Urothelium cell line (cell line): ENCODE measurements around the gene ZNF354C.
"Not testable (repeated sequence)": the region's sequence is repeated elsewhere in the genome, so short reads cannot be mapped to it uniquely, and the experiment has no call there.

Experiments used
- DNase-seq: peaks from one replicate; pipeline ENCODE4 v3.0.0; 2011; ENCODE audit warnings: low spot score, mixed read lengths
- FAIRE-seq: peaks from 2 replicates; lab custom pipeline; 2011; peaks lifted over from hg19 to GRCh38; lab: Jason Lieb, UNC

The ZNF354C gene

DNA sequence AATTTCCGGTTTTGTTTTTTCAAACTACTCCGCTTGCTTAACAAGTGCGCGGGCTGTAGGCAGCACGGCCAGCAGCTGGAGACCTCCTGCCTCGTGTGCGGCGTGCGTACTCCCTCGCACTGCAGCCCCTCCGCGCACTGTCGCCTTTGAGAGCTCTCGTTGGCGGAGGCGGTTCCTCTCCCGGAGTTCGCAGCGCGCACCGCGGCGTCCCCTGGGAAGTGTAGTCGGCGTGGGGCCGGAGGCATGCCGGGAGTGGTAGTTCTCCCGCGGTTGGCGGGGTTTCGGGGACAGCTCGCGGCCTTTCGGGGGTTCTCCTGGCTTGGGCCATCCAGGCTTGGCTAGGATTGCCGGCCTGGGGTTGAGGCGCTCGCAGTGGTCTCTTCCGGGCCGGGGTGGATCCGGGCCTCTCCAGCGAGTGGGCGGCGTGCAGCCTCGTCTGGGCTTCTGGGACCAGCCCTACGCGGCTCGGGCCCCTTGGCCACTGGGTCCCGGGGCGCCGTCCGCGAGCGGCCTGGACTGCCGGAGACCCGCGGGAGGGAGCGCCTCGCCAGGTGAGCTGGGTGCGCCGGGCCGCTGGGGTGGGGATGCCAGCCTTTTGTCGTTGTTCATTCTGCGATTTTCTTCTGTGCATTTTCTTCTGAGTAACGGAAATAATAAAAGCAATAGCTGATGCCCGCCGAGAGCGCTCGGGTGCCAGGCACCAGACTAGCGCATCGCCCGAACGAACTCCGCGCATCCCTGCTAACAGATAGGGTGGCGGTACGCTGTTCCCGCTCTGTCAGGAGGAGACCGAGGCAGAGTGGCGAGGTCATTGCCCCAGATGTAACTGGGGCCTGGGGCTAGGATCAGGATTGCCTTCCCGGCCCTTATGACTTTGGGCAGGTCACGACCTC is at the start of gene ZNF354C:
Gene ZNF354C (plus strand): TSS at position 258 of the 893 bp plus-strand sequence. CDS start 1,696 bp downstream, outside the sequence.
- DNase-seq (peak; percentile 91), FAIRE-seq (peak; percentile 98)

DNA sequence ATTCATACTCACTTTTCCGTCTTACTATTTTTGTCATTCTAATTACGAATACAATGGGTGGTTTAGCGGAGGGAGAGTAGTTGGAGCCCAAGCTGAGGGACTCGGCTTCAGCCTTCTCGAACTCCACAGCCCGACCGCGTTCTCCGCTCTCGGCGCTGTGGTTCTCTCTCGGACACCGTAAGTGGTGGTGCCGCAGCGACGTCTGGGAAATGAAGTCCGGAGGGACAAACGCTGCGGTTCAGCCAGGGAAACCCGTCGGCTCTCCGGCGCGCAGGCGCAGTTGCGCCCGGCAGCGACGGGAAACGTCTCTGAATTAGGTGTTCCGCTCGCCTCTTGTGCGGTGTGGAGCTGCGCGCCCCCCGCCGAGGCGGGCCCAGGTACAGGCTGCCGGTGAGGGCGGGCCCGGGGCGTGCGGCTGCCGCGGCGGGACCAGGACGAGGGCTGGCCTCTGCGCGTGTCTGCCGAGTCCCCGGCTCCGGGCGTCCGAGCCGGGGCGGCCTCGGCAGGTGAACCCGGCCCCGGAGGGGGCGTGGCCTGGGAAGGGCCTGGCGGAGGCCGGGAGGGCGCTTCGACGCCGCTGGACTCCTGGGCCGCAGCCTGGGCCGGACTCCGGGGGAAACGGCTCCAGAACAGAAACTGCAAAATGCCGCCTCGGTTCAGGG is 36.5 kb upstream of the ZNF354C start, which contains the start of gene ZNF879:
Gene ZNF879 (plus strand): TSS at position 277 of the 662 bp plus-strand sequence. CDS start 1,201 bp downstream, outside the sequence.
- peak; percentile 94 for DNase-seq
- FAIRE-seq: peak; percentile 89

DNA sequence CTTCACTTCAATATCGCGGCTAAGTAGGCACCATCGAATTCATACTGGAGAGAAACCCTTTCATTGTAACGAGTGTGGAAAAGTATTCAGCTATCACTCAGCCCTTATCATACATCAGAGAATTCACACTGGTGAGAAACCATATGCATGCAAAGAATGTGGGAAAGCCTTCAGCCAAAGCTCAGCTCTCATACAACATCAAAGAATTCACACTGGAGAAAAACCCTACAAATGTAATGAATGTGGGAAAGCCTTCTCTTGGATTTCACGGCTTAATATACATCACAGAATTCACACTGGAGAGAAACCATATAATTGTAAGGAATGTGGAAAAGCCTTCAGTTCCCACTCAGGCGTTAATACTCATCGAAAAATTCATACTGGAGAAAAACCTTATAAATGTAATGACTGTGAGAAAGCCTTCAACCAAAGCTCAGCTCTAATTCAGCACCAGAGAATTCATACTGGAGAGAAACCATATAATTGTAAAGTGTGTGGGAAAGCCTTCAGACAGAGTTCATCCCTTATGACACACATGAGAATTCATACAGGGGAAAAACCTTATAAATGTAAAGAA is 27.1 kb upstream of the ZNF354C start:
- FAIRE-seq (no peak), DNase-seq (no peak)

DNA sequence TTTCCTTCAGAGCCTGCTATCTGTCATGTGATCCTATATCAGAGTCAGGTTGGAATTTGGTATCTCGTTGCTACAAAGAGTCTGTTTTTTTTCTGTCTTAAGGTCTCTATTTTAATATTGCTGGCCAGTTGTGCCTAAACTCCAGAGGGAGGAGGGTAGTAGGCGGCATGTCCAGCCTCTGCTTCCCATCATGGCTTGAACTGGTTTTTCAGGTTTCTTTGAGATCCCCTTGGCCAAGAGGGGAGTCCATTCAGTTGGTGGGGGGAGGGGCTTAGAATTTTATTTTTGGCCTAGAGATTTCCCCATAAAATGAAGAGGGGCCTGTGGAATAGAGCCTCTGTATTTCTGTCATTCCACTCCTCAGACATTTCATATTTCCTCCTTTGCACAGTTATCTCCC is 15.4 kb upstream of the ZNF354C start:
- DNase-seq (no peak), FAIRE-seq (no peak)

DNA sequence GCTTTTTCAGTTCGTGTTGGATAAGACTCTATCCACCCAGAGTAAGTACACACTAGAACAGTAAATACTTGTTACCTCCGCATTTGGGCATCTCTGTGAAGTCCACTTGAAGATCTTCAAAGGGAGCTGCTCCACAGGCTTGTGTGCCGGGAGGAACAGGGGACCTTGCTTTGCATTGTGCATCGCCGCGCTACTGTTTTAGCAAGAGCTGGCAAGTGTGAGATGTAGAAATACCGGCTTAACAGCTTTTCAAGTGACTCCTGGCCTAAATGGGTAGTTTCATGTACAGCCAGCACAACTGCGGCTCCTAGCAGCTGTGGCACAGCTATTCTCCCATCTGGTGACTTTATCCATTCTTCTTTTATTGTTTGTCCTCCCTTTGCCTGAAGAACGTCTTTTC is 8.4 kb upstream of the ZNF354C start:
- FAIRE-seq (no peak), DNase-seq (no peak)

DNA sequence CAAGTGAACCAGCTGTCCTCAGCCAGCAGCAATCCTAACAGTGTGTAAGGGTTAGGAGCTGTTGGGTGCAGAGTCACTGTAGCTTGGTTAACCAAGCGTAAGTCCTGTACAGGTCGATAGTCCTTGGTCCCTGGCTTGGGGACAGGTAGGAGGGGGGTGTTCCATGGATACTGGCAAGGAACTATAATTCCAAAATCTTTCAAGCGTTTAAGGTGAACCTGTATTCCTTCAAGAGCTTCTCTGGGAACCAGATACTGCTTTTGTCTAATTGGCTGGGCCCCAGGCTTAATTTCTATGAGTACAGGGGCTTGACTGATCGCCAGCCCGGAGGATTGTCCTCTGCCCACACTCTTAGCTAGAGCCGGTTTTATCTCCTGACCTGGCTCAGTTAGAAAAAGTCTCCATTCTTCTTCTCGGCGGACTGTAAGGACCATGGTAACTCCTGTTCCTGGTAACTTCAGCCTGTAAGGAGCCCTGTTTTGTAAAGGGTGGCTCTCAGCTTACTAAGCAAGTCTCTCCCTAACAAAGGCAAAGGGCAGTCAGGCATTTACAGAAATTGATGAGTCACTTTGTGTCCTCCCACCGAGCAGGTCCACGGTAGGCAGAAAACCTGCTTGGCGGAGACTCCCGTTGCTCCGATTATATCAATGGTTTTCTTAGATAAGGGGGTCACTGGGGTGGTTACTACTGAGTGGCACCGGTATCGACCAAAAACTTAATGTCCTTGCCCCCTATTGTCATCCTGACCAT is 6.0 kb upstream of the ZNF354C start:
- FAIRE-seq (no peak), DNase-seq (no peak)

DNA sequence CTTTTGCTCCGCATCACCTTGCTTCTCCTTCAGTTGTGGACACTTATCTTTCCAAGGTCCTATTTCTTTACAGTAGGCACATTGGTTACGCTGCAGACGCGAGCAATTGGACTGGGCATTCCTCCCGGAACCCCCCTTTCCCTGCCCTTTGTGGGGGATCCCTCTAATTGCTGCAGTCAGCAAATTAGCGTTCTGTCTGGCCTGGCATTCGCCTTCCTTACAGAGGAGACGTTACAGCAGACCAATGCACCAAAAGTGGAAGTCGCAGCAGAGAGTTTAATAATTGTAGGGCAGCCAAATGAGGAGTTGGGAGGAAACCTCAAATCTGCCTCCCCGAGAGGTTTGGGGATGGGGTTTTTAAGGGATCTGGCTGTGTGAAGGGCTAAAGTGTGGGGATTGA is 5.3 kb upstream of the ZNF354C start:
- FAIRE-seq (no peak), DNase-seq (no peak)

DNA sequence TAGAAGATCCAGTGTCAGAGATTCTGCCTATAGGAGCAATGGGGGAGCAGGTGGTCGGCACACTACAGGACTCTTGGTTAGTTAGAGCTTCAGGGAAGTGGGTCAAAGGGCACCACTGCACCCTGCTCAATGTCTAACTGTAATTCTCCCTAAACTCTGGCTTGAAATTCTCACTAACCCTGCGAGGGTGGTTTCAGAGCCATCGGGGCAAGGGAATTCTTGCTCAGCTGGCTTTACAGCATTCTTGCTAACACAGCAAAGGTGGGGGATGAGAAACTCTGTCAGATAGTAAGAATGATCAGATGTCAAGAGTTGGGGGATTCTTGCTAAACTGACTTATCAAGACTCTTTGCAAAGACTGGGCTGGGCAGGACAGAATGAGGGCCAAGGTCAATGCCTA is 4.7 kb upstream of the ZNF354C start:
- no peak for FAIRE-seq
- no peak for DNase-seq

DNA sequence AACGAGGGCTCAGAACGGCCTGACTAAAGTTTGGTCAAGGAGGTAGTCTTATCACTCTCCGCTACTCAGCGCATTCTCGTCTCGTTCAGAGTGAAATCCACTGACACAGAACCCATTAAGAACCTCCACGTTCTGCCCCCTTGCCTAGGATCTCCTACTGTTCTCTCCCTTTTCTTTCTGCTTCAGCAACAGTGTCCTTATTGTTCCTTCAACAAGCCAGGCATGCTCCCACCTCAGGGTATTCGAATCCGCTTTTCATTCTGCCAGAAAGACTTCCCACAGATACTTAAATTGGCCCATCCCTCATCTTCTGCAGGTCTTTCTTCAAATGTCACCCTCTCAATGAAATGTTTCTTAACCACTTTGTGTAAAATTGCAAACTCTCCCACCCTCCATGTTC is 4.3 kb upstream of the ZNF354C start:
- no peak for DNase-seq
- no peak for FAIRE-seq

DNA sequence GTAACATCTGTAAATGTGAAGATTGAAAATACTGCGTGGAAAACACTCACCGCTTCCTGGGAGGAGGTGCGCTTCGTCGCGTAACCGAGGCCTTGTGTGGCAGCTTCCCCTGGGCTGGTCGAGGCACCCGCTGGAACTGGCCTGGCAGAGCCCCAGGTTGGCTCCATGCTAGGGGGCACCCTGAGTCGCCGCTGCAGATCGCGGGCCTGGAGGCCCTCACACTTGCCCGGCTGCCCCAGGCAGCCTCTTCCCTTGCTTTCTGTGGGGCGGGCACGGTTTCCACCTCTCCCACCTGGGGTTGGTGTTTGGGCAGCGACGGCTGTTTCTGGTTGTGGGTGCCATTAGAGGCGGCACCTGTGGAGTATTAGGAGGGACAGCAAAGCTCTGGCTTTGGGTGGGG is 852 bp downstream of the ZNF354C start:
- DNase-seq (peak; percentile 5), FAIRE-seq (no peak)

DNA sequence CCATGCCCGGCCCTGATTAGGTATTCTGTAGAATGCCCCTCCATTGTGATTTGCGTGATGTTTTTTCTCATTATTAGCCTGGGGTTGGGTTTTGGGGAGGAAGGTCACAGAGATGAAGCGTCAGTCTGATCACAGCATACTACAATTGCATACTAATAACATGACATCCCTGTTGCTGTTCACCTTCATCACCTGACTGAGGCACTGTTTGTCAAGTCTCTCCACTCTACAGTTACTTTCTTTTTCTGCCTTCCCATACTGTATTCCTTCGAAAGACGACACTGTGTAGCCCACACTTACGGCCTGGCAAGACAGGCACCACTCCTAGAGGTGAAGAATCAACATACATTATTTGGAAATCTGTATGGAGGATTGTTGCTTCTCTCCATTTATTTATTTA is 5.5 kb downstream of the ZNF354C start:
- FAIRE-seq (no peak), DNase-seq (no peak)

DNA sequence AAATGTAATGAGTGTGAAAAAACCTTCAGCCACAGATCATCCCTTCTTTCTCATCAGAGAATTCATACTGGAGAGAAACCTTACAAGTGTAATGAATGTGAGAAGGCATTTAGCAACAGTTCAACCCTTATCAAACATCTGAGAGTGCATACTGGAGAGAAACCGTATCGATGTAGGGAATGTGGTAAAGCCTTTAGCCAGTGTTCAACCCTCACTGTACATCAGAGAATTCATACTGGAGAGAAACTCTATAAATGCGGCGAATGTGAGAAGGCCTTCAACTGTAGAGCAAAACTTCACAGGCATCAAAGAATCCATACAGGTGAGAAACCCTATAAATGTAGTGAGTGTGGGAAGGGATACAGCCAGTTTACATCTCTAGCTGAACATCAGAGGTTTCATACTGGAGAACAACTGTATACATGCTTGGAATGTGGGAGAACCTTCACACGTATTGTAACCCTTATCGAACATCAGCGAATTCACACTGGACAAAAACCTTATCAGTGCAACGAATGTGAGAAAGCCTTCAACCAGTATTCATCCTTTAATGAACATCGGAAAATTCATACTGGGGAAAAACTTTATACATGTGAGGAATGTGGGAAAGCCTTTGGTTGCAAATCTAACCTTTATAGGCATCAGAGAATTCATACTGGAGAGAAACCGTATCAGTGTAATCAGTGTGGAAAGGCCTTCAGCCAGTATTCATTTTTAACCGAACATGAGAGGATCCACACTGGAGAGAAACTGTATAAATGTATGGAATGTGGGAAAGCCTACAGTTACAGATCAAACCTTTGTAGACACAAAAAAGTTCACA is 19.2 kb downstream of the ZNF354C start:
- no peak for FAIRE-seq

DNA sequence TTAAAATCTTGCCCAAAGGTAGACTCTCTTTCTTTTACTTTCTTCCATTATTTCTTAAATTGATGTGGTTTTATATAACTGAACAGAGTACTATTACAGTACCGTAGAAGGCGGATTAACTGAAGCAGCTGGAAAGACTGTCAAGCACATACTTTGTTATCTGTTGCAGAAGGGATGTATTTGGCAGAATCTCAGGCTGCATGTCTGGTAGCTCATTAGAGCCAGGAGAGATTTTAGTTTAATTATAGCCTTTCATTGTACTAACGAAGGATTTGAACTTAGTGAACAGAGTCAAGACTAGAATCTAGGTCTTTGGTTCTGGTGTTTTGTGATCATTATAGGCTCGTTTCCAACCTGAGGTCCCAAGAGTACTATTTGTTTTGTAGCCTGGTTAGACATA is 20.6 kb downstream of the ZNF354C start:
- FAIRE-seq (no peak), DNase-seq (no peak)

More for the DNA sequence above, 19.2 kb downstream of the ZNF354C start:
- DNase-seq: no peak

DNA sequence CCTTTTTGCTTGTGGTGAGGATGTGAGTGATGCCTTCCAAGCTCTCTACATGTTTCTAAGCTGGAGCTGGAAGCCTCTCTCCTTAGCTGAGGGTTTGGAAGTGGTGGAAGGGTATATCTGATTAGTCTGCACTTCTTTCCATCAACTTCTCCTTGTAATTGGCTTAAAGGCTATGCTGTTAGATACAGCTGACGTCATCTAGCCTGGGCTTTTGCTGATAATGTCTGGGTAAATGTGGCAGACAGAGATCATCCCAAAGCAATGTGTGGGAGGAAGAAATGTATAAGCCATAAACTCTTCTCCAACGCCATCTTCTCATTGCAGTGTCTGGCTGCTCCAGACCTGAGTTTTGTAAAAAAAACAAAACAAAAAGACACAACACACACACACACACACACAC is 29.3 kb downstream of the ZNF354C start:
- FAIRE-seq: no peak
- no peak for DNase-seq

DNA sequence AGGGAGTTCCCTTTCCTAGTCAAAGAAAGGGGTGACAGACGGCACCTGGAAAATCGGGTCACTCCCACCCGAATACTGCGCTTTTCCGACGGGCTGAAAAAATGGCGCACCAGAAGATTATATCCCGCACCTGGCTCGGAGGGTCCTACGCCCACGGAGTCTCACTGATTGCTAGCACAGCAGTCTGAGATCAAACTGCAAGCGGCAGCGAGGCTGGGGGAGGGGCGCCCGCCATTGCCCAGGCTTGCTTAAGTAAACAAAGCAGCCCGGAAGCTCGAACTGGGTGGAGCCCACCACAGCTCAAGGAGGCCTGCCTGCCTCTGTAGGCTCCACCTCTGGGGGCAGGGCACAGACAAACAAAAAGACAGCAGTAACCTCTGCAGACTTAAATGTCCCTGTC is 41.1 kb downstream of the ZNF354C start:
- DNase-seq, FAIRE-seq: not testable (repeated sequence)

DNA sequence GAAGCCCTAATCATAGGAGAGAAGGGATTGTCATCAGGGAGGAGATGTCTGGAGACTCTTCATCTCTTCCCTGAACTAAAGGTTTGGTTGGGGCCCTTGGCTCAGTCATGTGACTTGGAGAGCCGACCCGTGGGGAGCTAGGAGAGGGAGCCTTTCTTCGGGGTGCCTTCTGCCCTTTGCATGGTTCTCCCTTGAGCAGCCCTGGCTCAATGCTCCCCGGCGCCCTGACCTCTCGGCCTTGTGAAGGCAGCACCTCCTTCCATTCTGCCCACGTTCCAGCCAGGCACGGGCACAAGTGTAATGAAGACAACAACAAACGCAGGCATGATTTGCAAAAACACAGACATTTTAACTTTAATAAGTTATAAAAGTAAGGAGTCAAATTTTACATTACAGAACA is 50.4 kb downstream of the ZNF354C start:
- FAIRE-seq (no peak), DNase-seq (no peak)

DNA sequence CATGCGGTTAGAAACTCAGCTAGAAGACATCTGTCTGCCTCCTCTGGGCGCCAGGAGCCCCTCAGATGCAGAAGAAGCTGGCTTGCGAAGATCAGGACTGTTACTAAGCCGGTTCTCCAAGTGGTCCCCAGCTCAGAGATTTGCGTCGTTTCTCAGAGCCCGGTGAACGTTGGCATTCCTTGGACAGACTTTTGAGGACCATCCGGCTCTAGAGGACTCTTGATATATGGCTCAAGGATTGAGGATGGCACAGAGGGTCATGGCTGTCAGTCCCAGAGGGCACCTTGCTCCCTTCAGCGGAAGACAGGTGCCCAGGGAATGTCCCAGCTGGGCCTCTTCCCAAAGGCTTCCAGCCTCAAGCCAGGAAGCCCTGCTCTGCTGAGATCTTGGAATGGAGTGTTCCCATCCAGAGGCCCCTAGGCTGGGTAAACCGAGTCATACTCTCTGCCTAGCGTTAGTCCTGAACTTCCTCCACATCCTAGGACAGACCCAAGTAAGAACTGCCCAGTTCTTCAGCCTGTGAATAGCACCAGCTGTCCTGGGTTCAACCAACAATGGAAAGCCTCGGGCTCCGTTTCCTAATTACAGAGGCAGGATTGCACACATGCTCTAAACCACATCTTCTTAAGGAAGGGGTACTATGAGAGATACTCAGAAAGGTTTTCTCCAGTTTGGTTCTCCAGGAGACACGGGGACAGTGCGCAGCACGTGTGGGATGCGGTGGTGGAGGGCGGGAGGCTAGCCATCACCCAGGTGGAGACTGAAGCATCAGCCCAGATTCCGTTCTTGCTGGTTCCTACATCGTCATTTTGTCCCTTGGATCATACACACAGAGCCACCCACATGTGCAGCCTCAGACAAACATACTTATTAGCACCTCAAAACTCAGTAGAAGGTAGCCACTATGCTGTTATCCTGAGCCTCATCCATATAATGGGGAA is 51.4 kb downstream of the ZNF354C start:
- no peak for DNase-seq
- FAIRE-seq: no peak

DNA sequence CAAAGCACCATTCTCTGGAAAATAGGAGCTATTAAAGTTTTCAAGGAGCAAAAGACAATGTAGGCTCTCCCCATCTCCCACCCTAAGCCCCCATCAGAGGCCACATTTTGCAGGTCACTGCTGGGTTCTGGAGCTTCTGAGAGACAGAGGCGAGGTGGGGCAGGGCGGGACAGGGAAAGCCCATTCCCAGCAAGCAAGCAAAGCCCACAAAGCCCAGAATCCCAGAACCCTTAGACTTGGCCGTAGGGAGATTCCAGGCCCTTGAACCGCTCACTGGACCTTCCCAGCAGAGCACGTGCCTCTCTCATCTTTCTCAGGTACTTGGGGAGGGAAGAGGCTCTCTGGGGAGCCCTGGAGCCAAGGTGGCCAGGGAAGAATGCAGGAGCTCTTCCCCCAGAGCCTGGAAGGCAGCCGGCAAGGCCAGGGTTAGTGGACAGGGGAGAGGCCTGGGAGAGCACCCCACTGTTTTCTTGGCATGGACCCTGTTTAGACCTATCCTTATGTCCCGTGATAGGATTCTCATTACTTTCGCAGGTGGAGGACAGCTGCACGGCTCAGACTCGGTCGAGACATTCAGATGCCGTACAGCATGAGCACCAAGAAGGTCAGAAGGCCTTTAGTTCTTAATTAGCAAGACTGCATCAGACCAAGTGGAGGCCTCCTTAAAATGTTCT is 52.4 kb downstream of the ZNF354C start:
- DNase-seq (no peak), FAIRE-seq (no peak)
